Measurements from ENCODE around the gene SLC32A1. TPM values are rescaled to one million over a fixed set of nuclear protein-coding genes. Genes with fewer than 3 reads are reported as not detected.

Gene SLC32A1
- total RNA-seq, 2 donors from 2014 or later = not detected

- Histone ChIP-seq H3K27me3 (peaks cover 60 to 79% of the 10 kb centered on the region in 2 donors), H3K4me1 (peaks cover 0 to 70% of the 10 kb centered on the region in 2 donors), H3K27ac (no peak overlapping the region), H3K36me3 (no peaks in the 10 kb centered on the region), H3K9me3 (no peaks in the 10 kb centered on the region), H3K4me3 (no peak overlapping the region)
- DNase-seq (ENCODE audit: low spot score) = no peak
- TF ChIP-seq CTCF (IDR thresholded peaks at IDR 0.05) = peak in 1 of 2 donors; percentile 43
Observed at GRCh38 chr20:38726804-38727606, 2.7 kb downstream of the SLC32A1 start.

- H3K9me3 ChIP-seq = no peaks in the 10 kb centered on the region
- H3K27ac ChIP-seq = no peak overlapping the region
- DNase-seq (ENCODE audit: low spot score) = no peak
- TF ChIP-seq CTCF (IDR thresholded peaks at IDR 0.05) = no peak
- H3K27me3 ChIP-seq = peaks cover 60 to 79% of the 10 kb centered on the region in 2 donors
- H3K36me3 ChIP-seq = no peaks in the 10 kb centered on the region
- H3K4me3 ChIP-seq = no peak overlapping the region
- peaks cover 0 to 70% of the 10 kb centered on the region in 2 donors for H3K4me1 ChIP-seq
Observed at GRCh38 chr20:38727607-38728190, 3.4 kb downstream of the SLC32A1 start.

- peaks cover 0 to 70% of the 10 kb centered on the region in 2 donors for H3K4me1 ChIP-seq
- H3K9me3 ChIP-seq = no peaks in the 10 kb centered on the region
- no peak overlapping the region for H3K4me3 ChIP-seq
- no peak for TF ChIP-seq CTCF (IDR thresholded peaks at IDR 0.05)
- peaks cover 60 to 79% of the 10 kb centered on the region in 2 donors for H3K27me3 ChIP-seq
- H3K36me3 ChIP-seq = no peaks in the 10 kb centered on the region
- no peak overlapping the region for H3K27ac ChIP-seq
- no peak for DNase-seq (ENCODE audit: low spot score)
Observed at GRCh38 chr20:38728191-38728781, 4.0 kb downstream of the SLC32A1 start.

- no peak for TF ChIP-seq CTCF (IDR thresholded peaks at IDR 0.05)
- H3K4me1 ChIP-seq = peaks cover 0 to 63% of the 10 kb centered on the region in 2 donors
Observed at GRCh38 chr20:38728911-38729642, 4.8 kb downstream of the SLC32A1 start.

GRCh38 chr20:38729767-38730166, 5.5 kb downstream of the SLC32A1 start:
- no peak overlapping the region for H3K27ac ChIP-seq
- H3K36me3 ChIP-seq = no peaks in the 10 kb centered on the region
- no peaks in the 10 kb centered on the region for H3K9me3 ChIP-seq
- H3K4me3 ChIP-seq = no peak overlapping the region
- H3K4me1 ChIP-seq = peaks cover 0 to 57% of the 10 kb centered on the region in 2 donors
- TF ChIP-seq CTCF (IDR thresholded peaks at IDR 0.05) = no peak
- H3K27me3 ChIP-seq = peaks cover 52 to 69% of the 10 kb centered on the region in 2 donors
- DNase-seq (ENCODE audit: low spot score) = no peak

More at GRCh38 chr20:38728911-38729642, 4.8 kb downstream of the SLC32A1 start:
- Histone ChIP-seq H3K27ac (no peak overlapping the region), H3K4me3 (no peak overlapping the region), H3K27me3 (peaks cover 56 to 75% of the 10 kb centered on the region in 2 donors), H3K36me3 (no peaks in the 10 kb centered on the region), H3K9me3 (no peaks in the 10 kb centered on the region)
- DNase-seq (ENCODE audit: low spot score) = no peak

All from right atrium auricular region (tissue), 2 donors.